HEK293 (cell line): Measurements from ENCODE around the gene EEF1A2.
A peak's percentile ranks its signal among the peaks of the same experiment; 100 is the strongest.

Experiments
- FEZF1 ChIP-seq: fragments of 450-650 bp; formaldehyde crosslinking; IDR thresholded peaks from 2 replicates; pipeline ENCODE4 v1.5.1; 2016; ENCODE audit warnings: missing biosample characterization, missing genetic modification characterization
- INSM2 ChIP-seq: fragments of 450-650 bp; formaldehyde crosslinking; IDR thresholded peaks from 2 replicates; pipeline ENCODE4 v1.5.1; 2016; ENCODE audit warnings: missing biosample characterization, missing genetic modification characterization
- PRDM4 ChIP-seq: fragments of 450-650 bp; formaldehyde crosslinking; IDR thresholded peaks from 2 replicates; pipeline ENCODE4 v1.5.1; 2017; ENCODE audit warnings: missing biosample characterization, missing genetic modification characterization
- REPIN1 ChIP-seq: fragments of 450-650 bp; formaldehyde crosslinking; IDR thresholded peaks from 2 replicates; pipeline ENCODE4 v1.5.1; 2017; ENCODE audit warnings: missing biosample characterization, missing genetic modification characterization, low read depth
- SP7 ChIP-seq: fragments of 450-650 bp; formaldehyde crosslinking; IDR thresholded peaks from 2 replicates; pipeline ENCODE4 v1.5.1; 2016; ENCODE audit warnings: missing biosample characterization, missing genetic modification characterization
- TCF7L2 ChIP-seq: IDR thresholded peaks from 2 replicates; pipeline ENCODE4 v1.6.1; 2011; ENCODE audit warnings: low read depth, mild to moderate bottlenecking, inconsistent platforms, low read length, moderate library complexity, borderline replicate concordance
- ZBTB48 ChIP-seq: fragments of 450-650 bp; formaldehyde crosslinking; IDR thresholded peaks from 2 replicates; pipeline ENCODE4 v1.5.1; 2016; ENCODE audit warnings: missing biosample characterization, missing genetic modification characterization
- ZBTB49 ChIP-seq: fragments of 450-650 bp; formaldehyde crosslinking; IDR thresholded peaks from 2 replicates; pipeline ENCODE4 v1.5.1; 2016; ENCODE audit warnings: missing biosample characterization, missing genetic modification characterization, low read depth
- ZBTB8A ChIP-seq: fragments of 450-650 bp; formaldehyde crosslinking; IDR thresholded peaks from 2 replicates; pipeline ENCODE4 v1.5.1; 2016; ENCODE audit warnings: missing biosample characterization, missing genetic modification characterization
- ZEB2 ChIP-seq: fragments of 450-650 bp; formaldehyde crosslinking; IDR thresholded peaks from 2 replicates; pipeline ENCODE4 v1.5.1; 2016; ENCODE audit warnings: missing biosample characterization, missing genetic modification characterization
- ZFHX2 ChIP-seq: fragments of 450-650 bp; formaldehyde crosslinking; conservative IDR thresholded peaks from 2 replicates; pipeline ENCODE4 v1.5.1; 2016; ENCODE audit warnings: missing biosample characterization, missing genetic modification characterization
- ZFP37 ChIP-seq: fragments of 450-650 bp; formaldehyde crosslinking; IDR thresholded peaks from 2 replicates; pipeline ENCODE4 v1.5.1; 2016; ENCODE audit warnings: missing biosample characterization, missing genetic modification characterization
- ZFP41 ChIP-seq: fragments of 450-650 bp; formaldehyde crosslinking; IDR thresholded peaks from 2 replicates; pipeline ENCODE4 v1.5.1; 2016; ENCODE audit warnings: missing biosample characterization, missing genetic modification characterization, borderline replicate concordance
- ZIC2 ChIP-seq: fragments of 450-650 bp; formaldehyde crosslinking; IDR thresholded peaks from 2 replicates; pipeline ENCODE4 v1.5.1; 2016; ENCODE audit warnings: missing biosample characterization, missing genetic modification characterization
- ZNF202 ChIP-seq: fragments of 450-650 bp; formaldehyde crosslinking; IDR thresholded peaks from 2 replicates; pipeline ENCODE4 v1.5.1; 2016; ENCODE audit warnings: missing biosample characterization, missing genetic modification characterization, borderline replicate concordance
- ZNF211 ChIP-seq: fragments of 450-650 bp; formaldehyde crosslinking; IDR thresholded peaks from 2 replicates; pipeline ENCODE4 v1.5.1; 2016; ENCODE audit warnings: low read depth, missing biosample characterization, missing genetic modification characterization
- ZNF362 ChIP-seq: fragments of 450-650 bp; formaldehyde crosslinking; IDR thresholded peaks from 2 replicates; pipeline ENCODE4 v1.5.1; 2016; ENCODE audit warnings: missing biosample characterization, missing genetic modification characterization
- ZNF423 ChIP-seq: fragments of 450-650 bp; formaldehyde crosslinking; IDR thresholded peaks from 2 replicates; pipeline ENCODE4 v1.5.1; 2016; ENCODE audit warnings: missing biosample characterization, missing genetic modification characterization
- ZNF580 ChIP-seq: fragments of 450-650 bp; formaldehyde crosslinking; IDR thresholded peaks from 2 replicates; pipeline ENCODE4 v1.5.1; 2016; ENCODE audit warnings: missing biosample characterization, missing genetic modification characterization
- ZNF624 ChIP-seq: fragments of 450-650 bp; formaldehyde crosslinking; IDR thresholded peaks from 2 replicates; pipeline ENCODE4 v1.5.1; 2017; ENCODE audit warnings: missing biosample characterization, missing genetic modification characterization
- TF ChIP-seq, protein P1 (sequence below): fragments of 450-650 bp; formaldehyde crosslinking; IDR thresholded peaks from 2 replicates; pipeline ENCODE4; 2016; ENCODE audit warnings: missing biosample characterization, missing genetic modification characterization
- TF ChIP-seq, protein P2 (sequence below): fragments of 450-650 bp; formaldehyde crosslinking; IDR thresholded peaks from 2 replicates; pipeline ENCODE4 v1.5.1; 2016; ENCODE audit warnings: missing biosample characterization, missing genetic modification characterization
- TF ChIP-seq, protein P3 (sequence below): fragments of 450-650 bp; formaldehyde crosslinking; IDR thresholded peaks from 2 replicates; pipeline ENCODE4 v1.5.1; 2016; ENCODE audit warnings: missing biosample characterization, missing genetic modification characterization
- TF ChIP-seq, protein P4 (sequence below): fragments of 450-650 bp; formaldehyde crosslinking; IDR thresholded peaks from 2 replicates; pipeline ENCODE4 v1.5.1; 2016; ENCODE audit warnings: missing biosample characterization, missing genetic modification characterization

EEF1A2 gene

DNA sequence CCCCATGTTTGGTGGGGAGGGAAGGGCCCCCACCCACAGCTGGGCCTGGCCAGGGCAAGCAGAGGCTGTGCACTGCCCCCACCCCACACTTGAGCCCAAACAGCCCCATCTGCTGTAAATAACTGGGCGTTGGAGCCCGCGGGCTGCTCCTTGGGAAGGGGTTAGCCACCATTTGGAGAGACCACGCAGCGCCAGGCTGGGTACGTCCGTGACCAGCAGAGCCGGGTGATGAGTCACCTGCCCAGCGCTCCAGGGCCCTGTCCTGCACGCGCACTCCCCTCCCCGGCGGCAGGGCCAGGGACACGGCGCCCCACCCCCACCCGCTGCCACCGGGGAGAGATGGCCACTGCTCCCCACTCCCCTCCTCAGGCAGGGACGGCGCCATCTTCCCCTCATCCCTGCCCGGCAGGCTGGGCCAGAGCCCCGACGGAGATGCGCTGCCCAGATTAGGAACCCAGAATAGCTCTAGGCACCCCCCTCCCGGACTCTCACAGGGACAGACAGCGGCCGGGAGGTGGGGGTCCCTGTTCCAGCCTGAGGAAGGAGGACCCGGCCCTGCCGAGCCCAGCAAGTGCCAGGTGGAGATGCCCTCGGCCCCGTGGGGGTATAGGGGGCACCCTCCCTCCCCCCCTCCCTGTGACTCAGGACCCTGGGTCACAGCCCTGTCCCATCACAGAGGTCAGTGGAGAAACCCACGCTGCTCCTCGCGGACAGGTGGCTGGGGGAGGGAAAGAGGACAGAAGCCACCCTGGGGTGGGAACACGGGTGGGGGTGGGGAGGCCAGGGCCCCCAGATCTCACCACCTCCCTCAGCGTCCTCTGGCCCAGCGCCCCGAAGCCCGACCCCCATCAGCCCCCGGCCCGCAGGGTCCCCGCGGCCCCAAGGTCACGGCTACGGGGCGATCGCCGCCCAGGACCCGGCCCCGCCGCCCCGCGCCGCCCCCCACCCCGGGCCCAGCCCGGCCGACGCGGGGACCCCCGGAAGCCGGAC is 642 bp downstream of the EEF1A2 start (continued):
- TF ChIP-seq INSM2 (tag by site-specific recombination) (no peak), SP7 (tag by site-specific recombination) (peak; percentile 67), ZNF202 (tag by site-specific recombination) (peak; percentile 94), ZNF624 (no peak), ZNF211 (tag by site-specific recombination) (no peak), FEZF1 (tag by site-specific recombination) (no peak), TCF7L2 (no peak), ZNF580 (tag by site-specific recombination) (no peak), ZEB2 (tag by site-specific recombination) (peak; percentile 88), ZNF423 (tag by site-specific recombination) (no peak), ZIC2 (tag by site-specific recombination) (peak; percentile 81), ZBTB48 (tag by site-specific recombination) (peak; percentile 84), REPIN1 (no peak), ZFP37 (tag by site-specific recombination) (no peak), ZBTB49 (tag by site-specific recombination) (no peak), ZBTB8A (tag by site-specific recombination) (peak; percentile 94), ZFP41 (tag by site-specific recombination) (no peak), ZNF362 (no peak), PRDM4 (tag by site-specific recombination) (no peak), ZFHX2 (peak; percentile 22; the same call in 1 of the 2 replicates)
- TF ChIP-seq, protein P1, sequence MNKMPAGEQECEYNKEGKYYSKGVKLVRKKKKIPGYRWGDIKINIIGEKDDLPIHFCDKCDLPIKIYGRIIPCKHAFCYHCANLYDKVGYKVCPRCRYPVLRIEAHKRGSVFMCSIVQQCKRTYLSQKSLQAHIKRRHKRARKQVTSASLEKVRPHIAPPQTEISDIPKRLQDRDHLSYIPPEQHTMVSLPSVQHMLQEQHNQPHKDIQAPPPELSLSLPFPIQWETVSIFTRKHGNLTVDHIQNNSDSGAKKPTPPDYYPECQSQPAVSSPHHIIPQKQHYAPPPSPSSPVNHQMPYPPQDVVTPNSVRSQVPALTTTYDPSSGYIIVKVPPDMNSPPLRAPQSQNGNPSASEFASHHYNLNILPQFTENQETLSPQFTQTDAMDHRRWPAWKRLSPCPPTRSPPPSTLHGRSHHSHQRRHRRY = no peak
- TF ChIP-seq, protein P2, sequence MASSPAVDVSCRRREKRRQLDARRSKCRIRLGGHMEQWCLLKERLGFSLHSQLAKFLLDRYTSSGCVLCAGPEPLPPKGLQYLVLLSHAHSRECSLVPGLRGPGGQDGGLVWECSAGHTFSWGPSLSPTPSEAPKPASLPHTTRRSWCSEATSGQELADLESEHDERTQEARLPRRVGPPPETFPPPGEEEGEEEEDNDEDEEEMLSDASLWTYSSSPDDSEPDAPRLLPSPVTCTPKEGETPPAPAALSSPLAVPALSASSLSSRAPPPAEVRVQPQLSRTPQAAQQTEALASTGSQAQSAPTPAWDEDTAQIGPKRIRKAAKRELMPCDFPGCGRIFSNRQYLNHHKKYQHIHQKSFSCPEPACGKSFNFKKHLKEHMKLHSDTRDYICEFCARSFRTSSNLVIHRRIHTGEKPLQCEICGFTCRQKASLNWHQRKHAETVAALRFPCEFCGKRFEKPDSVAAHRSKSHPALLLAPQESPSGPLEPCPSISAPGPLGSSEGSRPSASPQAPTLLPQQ (tag by site-specific recombination) = peak; percentile 33; the same call in 1 of the 2 replicates
- TF ChIP-seq, protein P3, sequence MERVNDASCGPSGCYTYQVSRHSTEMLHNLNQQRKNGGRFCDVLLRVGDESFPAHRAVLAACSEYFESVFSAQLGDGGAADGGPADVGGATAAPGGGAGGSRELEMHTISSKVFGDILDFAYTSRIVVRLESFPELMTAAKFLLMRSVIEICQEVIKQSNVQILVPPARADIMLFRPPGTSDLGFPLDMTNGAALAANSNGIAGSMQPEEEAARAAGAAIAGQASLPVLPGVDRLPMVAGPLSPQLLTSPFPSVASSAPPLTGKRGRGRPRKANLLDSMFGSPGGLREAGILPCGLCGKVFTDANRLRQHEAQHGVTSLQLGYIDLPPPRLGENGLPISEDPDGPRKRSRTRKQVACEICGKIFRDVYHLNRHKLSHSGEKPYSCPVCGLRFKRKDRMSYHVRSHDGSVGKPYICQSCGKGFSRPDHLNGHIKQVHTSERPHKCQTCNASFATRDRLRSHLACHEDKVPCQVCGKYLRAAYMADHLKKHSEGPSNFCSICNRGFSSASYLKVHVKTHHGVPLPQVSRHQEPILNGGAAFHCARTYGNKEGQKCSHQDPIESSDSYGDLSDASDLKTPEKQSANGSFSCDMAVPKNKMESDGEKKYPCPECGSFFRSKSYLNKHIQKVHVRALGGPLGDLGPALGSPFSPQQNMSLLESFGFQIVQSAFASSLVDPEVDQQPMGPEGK (tag by site-specific recombination) = peak; percentile 97
- TF ChIP-seq, protein P4, sequence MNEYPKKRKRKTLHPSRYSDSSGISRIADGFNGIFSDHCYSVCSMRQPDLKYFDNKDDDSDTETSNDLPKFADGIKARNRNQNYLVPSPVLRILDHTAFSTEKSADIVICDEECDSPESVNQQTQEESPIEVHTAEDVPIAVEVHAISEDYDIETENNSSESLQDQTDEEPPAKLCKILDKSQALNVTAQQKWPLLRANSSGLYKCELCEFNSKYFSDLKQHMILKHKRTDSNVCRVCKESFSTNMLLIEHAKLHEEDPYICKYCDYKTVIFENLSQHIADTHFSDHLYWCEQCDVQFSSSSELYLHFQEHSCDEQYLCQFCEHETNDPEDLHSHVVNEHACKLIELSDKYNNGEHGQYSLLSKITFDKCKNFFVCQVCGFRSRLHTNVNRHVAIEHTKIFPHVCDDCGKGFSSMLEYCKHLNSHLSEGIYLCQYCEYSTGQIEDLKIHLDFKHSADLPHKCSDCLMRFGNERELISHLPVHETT (tag by site-specific recombination) = 0 out of 2 replicates have a peak, but pooled peaks have one; percentile 16
